GM21619 (cell line): Measurements from ENCODE around the gene TCIRG1.
"Not testable (repeated sequence)": the region's sequence is repeated elsewhere in the genome, so short reads cannot be mapped to it uniquely, and the experiment has no call there.

ENCODE experiments used
- ATAC-seq: cut with Tn5 transposase; IDR thresholded peaks from one replicate; pipeline ENCODE4 v1.9.1; 2021; ENCODE audit not compliant: unreplicated experiment

The TCIRG1 gene

GRCh38 chr11:68038718-68039525 lies at the start of gene TCIRG1:
Gene TCIRG1, plus strand, starts transcription at chr11:68039025. Its CDS starts 2,247 bp downstream, at chr11:68041272.
- ATAC-seq, result no peak

- ATAC-seq, result not testable (repeated sequence)
These were observed 48.1 kb upstream of the TCIRG1 start for GRCh38 chr11:67990546-67991346.

GRCh38 chr11:67991347-67992121 lies 47.3 kb upstream of the TCIRG1 start:
- ATAC-seq, result not testable (repeated sequence)

GRCh38 chr11:67993821-67994220 lies 45.0 kb upstream of the TCIRG1 start:
- ATAC-seq, result not testable (repeated sequence)

GRCh38 chr11:67994387-67994786 lies 44.4 kb upstream of the TCIRG1 start:
- ATAC-seq, result not testable (repeated sequence)

GRCh38 chr11:67995129-67995528 lies 43.7 kb upstream of the TCIRG1 start:
- ATAC-seq, result not testable (repeated sequence)

GRCh38 chr11:67995579-67995978 lies 43.2 kb upstream of the TCIRG1 start:
- not testable (repeated sequence) for ATAC-seq

- ATAC-seq, result no peak
These were observed 42.8 kb upstream of the TCIRG1 start for GRCh38 chr11:67996051-67996450.

- ATAC-seq, result no peak
These were observed 42.0 kb upstream of the TCIRG1 start for GRCh38 chr11:67996622-67997474.

GRCh38 chr11:67997475-67997921 lies 41.3 kb upstream of the TCIRG1 start:
- no peak for ATAC-seq

- ATAC-seq, result no peak
These were observed 40.4 kb upstream of the TCIRG1 start for GRCh38 chr11:67998150-67999045.

GRCh38 chr11:67999201-67999629 lies 39.6 kb upstream of the TCIRG1 start:
- ATAC-seq, result no peak

- ATAC-seq, result no peak
These were observed 39.1 kb upstream of the TCIRG1 start for GRCh38 chr11:67999704-68000103.

- peak; percentile 9 for ATAC-seq
These were observed 36.3 kb upstream of the TCIRG1 start for GRCh38 chr11:68002575-68002937.

GRCh38 chr11:68002938-68003845 lies 35.6 kb upstream of the TCIRG1 start:
- peak; percentile 44 for ATAC-seq

- peak; percentile 40 for ATAC-seq
These were observed 34.8 kb upstream of the TCIRG1 start, which contains the start of gene UNC93B1 for GRCh38 chr11:68003846-68004550. Gene UNC93B1, minus strand, starts transcription at chr11:68004097. Its CDS starts 54 bp downstream, at chr11:68004043.

GRCh38 chr11:68004551-68005335 lies 34.1 kb upstream of the TCIRG1 start:
- no peak for ATAC-seq
